HepG2 (cell line): ENCODE measurements around the gene TTLL12. TPM values are rescaled to one million over a fixed set of nuclear protein-coding genes. Genes with fewer than 3 reads are reported as not detected.

Source experiments
- ATF3 ChIP-seq: sonication (generic); formaldehyde crosslinking; IDR thresholded peaks from 2 replicates; pipeline ENCODE4 v1.4.0; 2020; ENCODE audit warnings: missing genetic modification reagents
- CCAR2 ChIP-seq: fragments of 200-400 bp; formaldehyde crosslinking; optimal IDR thresholded peaks from 2 replicates; pipeline ENCODE3; 2018; ENCODE audit warnings: low read depth, mild to moderate bottlenecking, low read length, moderate library complexity
- CREB1 ChIP-seq, 2 experiments: fragments of 450-650 bp in 1 of 2; IDR thresholded peaks; 2 replicates each; pipeline ENCODE4 v1.6.1; 2016 to 2017; ENCODE audit warnings: control low read depth in 1 of 2, mild to moderate bottlenecking in 1 of 2, missing compliant biosample characterization in 1 of 2, missing genetic modification characterization in 1 of 2
- GATA4 ChIP-seq: sonication (generic); IDR thresholded peaks from 2 replicates; pipeline ENCODE4 v1.6.1; 2016; ENCODE audit warnings: antibody characterized with exemption, low read depth, borderline replicate concordance
- HNRNPK ChIP-seq: fragments of 200-400 bp; formaldehyde crosslinking; IDR thresholded peaks from 2 replicates; pipeline ENCODE4 v1.6.1; 2018; ENCODE audit warnings: low read length, low read depth, moderate library complexity, mild to moderate bottlenecking; ENCODE audit not compliant: poor library complexity, severe bottlenecking
- HNRNPLL ChIP-seq: fragments of 200-400 bp; formaldehyde crosslinking; IDR thresholded peaks from 2 replicates; pipeline ENCODE4 v1.6.1; 2017; ENCODE audit warnings: mild to moderate bottlenecking, low read depth, low read length; ENCODE audit not compliant: poor library complexity, severe bottlenecking
- JUNB ChIP-seq: sonication (generic); formaldehyde crosslinking; IDR thresholded peaks from 2 replicates; pipeline ENCODE4 v1.8.0; 2022; ENCODE audit warnings: missing genetic modification reagents, mild to moderate bottlenecking, borderline replicate concordance
- KAT7 ChIP-seq: IDR thresholded peaks from 2 replicates; pipeline ENCODE4 v1.6.1; 2018; ENCODE audit warnings: borderline replicate concordance, missing compliant biosample characterization
- KLF11 ChIP-seq: IDR thresholded peaks from 2 replicates; pipeline ENCODE4 v1.6.1; 2016; ENCODE audit warnings: missing compliant biosample characterization
- NCOA5 ChIP-seq: sonication (generic); formaldehyde crosslinking; IDR thresholded peaks from 2 replicates; pipeline ENCODE4 v1.4.0; 2020; ENCODE audit warnings: missing genetic modification reagents
- NFKB2 ChIP-seq: sonication (generic); formaldehyde crosslinking; IDR thresholded peaks from 2 replicates; pipeline ENCODE4 v1.4.0; 2020; ENCODE audit warnings: missing genetic modification reagents, borderline replicate concordance
- NR1H2 ChIP-seq: sonication (generic); formaldehyde crosslinking; IDR thresholded peaks from 2 replicates; pipeline ENCODE4 v1.8.1; 2022; ENCODE audit warnings: low read depth, missing genetic modification reagents, borderline replicate concordance
- RBM22 ChIP-seq: fragments of 200-400 bp; formaldehyde crosslinking; optimal IDR thresholded peaks from 2 replicates; pipeline ENCODE3; 2017; ENCODE audit warnings: mild to moderate bottlenecking, low read length, moderate library complexity
- RELA ChIP-seq: sonication (generic); formaldehyde crosslinking; IDR thresholded peaks from 2 replicates; pipeline ENCODE4 v1.4.0; 2020; ENCODE audit warnings: missing genetic modification reagents
- SRSF1 ChIP-seq: fragments of 200-400 bp; formaldehyde crosslinking; optimal IDR thresholded peaks from 2 replicates; pipeline ENCODE3; 2017; ENCODE audit warnings: mild to moderate bottlenecking, low read depth, low read length, moderate library complexity
- U2AF1 ChIP-seq: fragments of 200-400 bp; formaldehyde crosslinking; optimal IDR thresholded peaks from 2 replicates; pipeline ENCODE3; 2017; ENCODE audit warnings: mild to moderate bottlenecking, low read depth, low read length
- ZBTB25 ChIP-seq: IDR thresholded peaks from 2 replicates; pipeline ENCODE4 v1.6.1; 2018; ENCODE audit warnings: missing genetic modification reagents
- ZFP36 ChIP-seq: fragments of 150-350 bp; IDR thresholded peaks from 2 replicates; pipeline ENCODE4 v1.6.1; 2018; ENCODE audit warnings: borderline replicate concordance, low read length, low read depth; ENCODE audit not compliant: partially characterized antibody
- ZIK1 ChIP-seq: sonication (generic); formaldehyde crosslinking; IDR thresholded peaks from 2 replicates; pipeline ENCODE4 v1.5.0; 2020; ENCODE audit warnings: mild to moderate bottlenecking, low read depth, missing genetic modification reagents, borderline replicate concordance
- ZNF12 ChIP-seq: sonication (generic); formaldehyde crosslinking; IDR thresholded peaks from 2 replicates; pipeline ENCODE4 v1.5.0; 2020; ENCODE audit warnings: missing genetic modification reagents
- ZNF317 ChIP-seq: sonication (generic); formaldehyde crosslinking; IDR thresholded peaks from 2 replicates; pipeline ENCODE4 v1.5.0; 2020; ENCODE audit warnings: mild to moderate bottlenecking, missing genetic modification reagents
- ZNF574 ChIP-seq: sonication (generic); formaldehyde crosslinking; IDR thresholded peaks from 2 replicates; pipeline ENCODE4 v1.4.0; 2020; ENCODE audit warnings: missing genetic modification reagents
- ZNF577 ChIP-seq: sonication (generic); formaldehyde crosslinking; IDR thresholded peaks from 2 replicates; pipeline ENCODE4 v1.4.0; 2020; ENCODE audit warnings: mild to moderate bottlenecking, low read depth, missing genetic modification reagents, borderline replicate concordance
- ZNF720 ChIP-seq: sonication (generic); formaldehyde crosslinking; IDR thresholded peaks from 2 replicates; pipeline ENCODE4 v1.4.0; 2020; ENCODE audit warnings: missing genetic modification reagents
- ZNF768 ChIP-seq: sonication (generic); formaldehyde crosslinking; IDR thresholded peaks from 2 replicates; pipeline ENCODE4 v1.4.0; 2020; ENCODE audit warnings: missing genetic modification reagents
- ZNF775 ChIP-seq: sonication (generic); formaldehyde crosslinking; IDR thresholded peaks from 2 replicates; pipeline ENCODE4 v1.4.0; 2020; ENCODE audit warnings: missing genetic modification reagents, mild to moderate bottlenecking, moderate library complexity, borderline replicate concordance
- polyA plus RNA-seq, 8 experiments: library from polyadenylated mRNA; depleted of rRNA in 3 of 8; stranded (reverse) in 7 of 8; unstranded in 1 of 8; fragments of >200 nt; fragmentation: Illumina TruSeq in 4 of 8; extraction: Trizol in 4 of 8; gene quantifications; 2 replicates each; pipeline versions ENCODE4 v1.2.1 to v1.2.3, GENCODE V29; 2011 to 2016; ENCODE audit warnings: low read depth in 4 of 8, missing spikeins in 1 of 8, mixed read lengths in 1 of 8; ENCODE audit not compliant: insufficient read depth in 1 of 8
- total RNA-seq, 5 experiments: library from RNA; depleted of rRNA; stranded (reverse); fragments of >200 nt; fragmentation: Illumina TruSeq; extraction: Trizol; gene quantifications; 2 replicates each; pipeline ENCODE4 v1.2.3, GENCODE V29; 2016; ENCODE audit warnings: low read depth in 1 of 5

TTLL12 gene
- total and polyA plus RNA-seq, 2 of the 13 experiments (the other 11 are each of a cell fraction or from before 2014, with no cell fraction given) = 11.9 to 38.1 TPM

GRCh38 chr22:43187171-43188099 lies 501 bp upstream of the TTLL12 start (continued):
- TF ChIP-seq RELA (CRISPR knock-in tag) (0 out of 2 replicates have a peak, but pooled peaks have one; percentile 32), ZNF317 (CRISPR knock-in tag) (0 out of 2 replicates have a peak, but pooled peaks have one; percentile 57), ZNF577 (CRISPR knock-in tag) (no peak), ZNF720 (CRISPR knock-in tag) (no peak), ZFP36 (no peak), NCOA5 (no peak), CCAR2 (no peak), RBM22 (no peak), SRSF1 (no peak), HNRNPK (no peak), ZNF768 (CRISPR knock-in tag) (peak; percentile 66; the same call in 1 of the 2 replicates), NR1H2 (no peak), ZNF12 (CRISPR knock-in tag) (0 out of 2 replicates have a peak, but pooled peaks have one; percentile 46), ZNF775 (CRISPR knock-in tag) (no peak), ZIK1 (CRISPR knock-in tag) (no peak), HNRNPLL (peak; percentile 86), KLF11 (no peak), ATF3 (CRISPR knock-in tag) (peak; percentile 44; the same call in 1 of the 2 replicates), ZBTB25 (CRISPR knock-in tag) (peak; percentile 99), ZNF574 (peak; percentile 90), JUNB (CRISPR knock-in tag) (no peak), U2AF1 (no peak), GATA4 (no peak), CREB1 (IDR thresholded peaks at IDR 0.05) (peak; percentile 69), CREB1 (CRISPR knock-in tag; IDR thresholded peaks at IDR 0.05) (no peak; the same call in none of the 2 replicates), NFKB2 (CRISPR knock-in tag) (peak; percentile 88; the same call in 1 of the 2 replicates), KAT7 (CRISPR knock-in tag) (0 out of 2 replicates have a peak, but pooled peaks have one; percentile 53)
